ENCODE results near the gene OPCML.

- no peak for TF ChIP-seq POLR2AphosphoS5 (IDR thresholded peaks at IDR 0.05; ENCODE audit: insufficient read depth in 1 of 2, low read depth in 1 of 2)
- TF ChIP-seq, protein P1, sequence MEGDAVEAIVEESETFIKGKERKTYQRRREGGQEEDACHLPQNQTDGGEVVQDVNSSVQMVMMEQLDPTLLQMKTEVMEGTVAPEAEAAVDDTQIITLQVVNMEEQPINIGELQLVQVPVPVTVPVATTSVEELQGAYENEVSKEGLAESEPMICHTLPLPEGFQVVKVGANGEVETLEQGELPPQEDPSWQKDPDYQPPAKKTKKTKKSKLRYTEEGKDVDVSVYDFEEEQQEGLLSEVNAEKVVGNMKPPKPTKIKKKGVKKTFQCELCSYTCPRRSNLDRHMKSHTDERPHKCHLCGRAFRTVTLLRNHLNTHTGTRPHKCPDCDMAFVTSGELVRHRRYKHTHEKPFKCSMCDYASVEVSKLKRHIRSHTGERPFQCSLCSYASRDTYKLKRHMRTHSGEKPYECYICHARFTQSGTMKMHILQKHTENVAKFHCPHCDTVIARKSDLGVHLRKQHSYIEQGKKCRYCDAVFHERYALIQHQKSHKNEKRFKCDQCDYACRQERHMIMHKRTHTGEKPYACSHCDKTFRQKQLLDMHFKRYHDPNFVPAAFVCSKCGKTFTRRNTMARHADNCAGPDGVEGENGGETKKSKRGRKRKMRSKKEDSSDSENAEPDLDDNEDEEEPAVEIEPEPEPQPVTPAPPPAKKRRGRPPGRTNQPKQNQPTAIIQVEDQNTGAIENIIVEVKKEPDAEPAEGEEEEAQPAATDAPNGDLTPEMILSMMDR (IDR thresholded peaks at IDR 0.05) = no peak
These were observed 676.3 kb downstream of the OPCML start for GRCh38 chr11:132856032-132856431.

Measured in vagina (tissue), 2 donors.